PFSK-1 (cell line): ENCODE results near the gene CEL.

Experiments
- FOXP2 ChIP-seq: optimal IDR thresholded peaks from 2 replicates; pipeline ENCODE3; 2011; ENCODE audit warnings: borderline replicate concordance, control low read depth, inconsistent platforms; ENCODE audit not compliant: insufficient read depth; ENCODE audit errors: extremely low read length, extremely low read depth
- POLR2AphosphoS5 ChIP-seq: IDR thresholded peaks from 2 replicates; pipeline ENCODE4 v1.6.1; 2012; ENCODE audit warnings: low read depth, mild to moderate bottlenecking, control low read depth, low read length, moderate library complexity
- SIN3A ChIP-seq: IDR thresholded peaks from 2 replicates; pipeline ENCODE4 v1.6.1; 2012; ENCODE audit warnings: mild to moderate bottlenecking, low read length, moderate library complexity, borderline replicate concordance; ENCODE audit not compliant: insufficient read depth
- TAF1 ChIP-seq: IDR thresholded peaks from 2 replicates; pipeline ENCODE4 v1.6.1; 2012; ENCODE audit warnings: low read length, control low read depth, borderline replicate concordance; ENCODE audit not compliant: insufficient read depth
- TF ChIP-seq, protein P1 (sequence below), 2 experiments: IDR thresholded peaks; 2 replicates each; pipeline versions ENCODE4 v1.6.1 to v1.8.0; 2011 to 2012; ENCODE audit warnings: low read depth in 2 of 2, low read length in 2 of 2, control low read depth in 1 of 2, inconsistent platforms in 1 of 2, mild to moderate bottlenecking in 1 of 2, moderate library complexity in 1 of 2; ENCODE audit not compliant: insufficient read depth in 1 of 2

GRCh38 chr9:133115604-133116345, 54.0 kb downstream of the CEL start:
- TF ChIP-seq, protein P1, sequence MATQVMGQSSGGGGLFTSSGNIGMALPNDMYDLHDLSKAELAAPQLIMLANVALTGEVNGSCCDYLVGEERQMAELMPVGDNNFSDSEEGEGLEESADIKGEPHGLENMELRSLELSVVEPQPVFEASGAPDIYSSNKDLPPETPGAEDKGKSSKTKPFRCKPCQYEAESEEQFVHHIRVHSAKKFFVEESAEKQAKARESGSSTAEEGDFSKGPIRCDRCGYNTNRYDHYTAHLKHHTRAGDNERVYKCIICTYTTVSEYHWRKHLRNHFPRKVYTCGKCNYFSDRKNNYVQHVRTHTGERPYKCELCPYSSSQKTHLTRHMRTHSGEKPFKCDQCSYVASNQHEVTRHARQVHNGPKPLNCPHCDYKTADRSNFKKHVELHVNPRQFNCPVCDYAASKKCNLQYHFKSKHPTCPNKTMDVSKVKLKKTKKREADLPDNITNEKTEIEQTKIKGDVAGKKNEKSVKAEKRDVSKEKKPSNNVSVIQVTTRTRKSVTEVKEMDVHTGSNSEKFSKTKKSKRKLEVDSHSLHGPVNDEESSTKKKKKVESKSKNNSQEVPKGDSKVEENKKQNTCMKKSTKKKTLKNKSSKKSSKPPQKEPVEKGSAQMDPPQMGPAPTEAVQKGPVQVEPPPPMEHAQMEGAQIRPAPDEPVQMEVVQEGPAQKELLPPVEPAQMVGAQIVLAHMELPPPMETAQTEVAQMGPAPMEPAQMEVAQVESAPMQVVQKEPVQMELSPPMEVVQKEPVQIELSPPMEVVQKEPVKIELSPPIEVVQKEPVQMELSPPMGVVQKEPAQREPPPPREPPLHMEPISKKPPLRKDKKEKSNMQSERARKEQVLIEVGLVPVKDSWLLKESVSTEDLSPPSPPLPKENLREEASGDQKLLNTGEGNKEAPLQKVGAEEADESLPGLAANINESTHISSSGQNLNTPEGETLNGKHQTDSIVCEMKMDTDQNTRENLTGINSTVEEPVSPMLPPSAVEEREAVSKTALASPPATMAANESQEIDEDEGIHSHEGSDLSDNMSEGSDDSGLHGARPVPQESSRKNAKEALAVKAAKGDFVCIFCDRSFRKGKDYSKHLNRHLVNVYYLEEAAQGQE (IDR thresholded peaks at IDR 0.05; ENCODE audit: insufficient read depth in 1 of 2, low read depth in 2 of 2, low read length in 2 of 2) = no peak
- TF ChIP-seq POLR2AphosphoS5 (no peak), SIN3A (no peak), FOXP2 (no peak), TAF1 (no peak)
